ENCODE data around the gene VCAM1. TPM values are rescaled to one million over a fixed set of nuclear protein-coding genes. Genes with fewer than 3 reads are reported as not detected.
A peak's percentile ranks its signal among the peaks of the same experiment; 100 is the strongest.
"Not testable (repeated sequence)": the region's sequence is repeated elsewhere in the genome, so short reads cannot be mapped to it uniquely, and the experiment has no call there.

Gene VCAM1
- total RNA-seq, 1 donor from 2014 or later, result 36.2 TPM

DNA sequence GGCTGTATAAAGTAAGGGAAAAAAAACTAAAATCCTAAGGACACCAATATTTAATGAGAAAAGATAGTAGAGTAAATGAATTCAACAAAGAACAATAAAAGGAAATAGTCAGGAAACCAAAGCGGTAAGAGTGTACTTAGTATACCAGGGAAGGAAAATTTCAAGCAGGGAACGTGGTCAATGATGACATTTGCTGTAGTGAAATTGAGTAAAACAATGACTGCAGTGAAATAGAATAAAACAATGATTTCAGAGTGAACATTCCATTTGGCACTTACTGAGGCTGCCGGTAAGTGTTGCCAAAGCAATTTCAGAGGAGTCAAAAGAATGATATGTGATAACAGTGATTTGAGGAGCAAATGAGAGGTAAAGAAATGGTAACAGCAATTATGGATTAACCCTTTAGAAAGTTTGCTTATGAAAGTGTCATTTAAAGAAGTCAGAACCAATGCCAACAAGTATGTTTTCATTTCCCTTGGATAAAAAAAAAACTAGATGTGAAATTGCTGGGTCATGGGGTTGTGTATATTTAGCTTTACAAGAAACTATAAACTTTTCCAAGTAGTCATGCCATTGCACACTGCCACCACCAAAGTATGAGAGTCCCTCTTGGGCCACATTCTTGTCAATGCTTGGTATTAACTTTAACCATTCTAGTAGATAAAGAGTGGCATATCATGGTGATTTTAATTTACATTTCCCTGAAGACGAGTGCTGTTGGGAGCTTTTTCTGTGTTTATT is 50.5 kb downstream of the VCAM1 start:
- intact Hi-C loops (cut with DNase I), result no loop called here
- DNase-seq (ENCODE audit: low spot score), result no peak
- ATAC-seq, result peak; percentile 38

DNA sequence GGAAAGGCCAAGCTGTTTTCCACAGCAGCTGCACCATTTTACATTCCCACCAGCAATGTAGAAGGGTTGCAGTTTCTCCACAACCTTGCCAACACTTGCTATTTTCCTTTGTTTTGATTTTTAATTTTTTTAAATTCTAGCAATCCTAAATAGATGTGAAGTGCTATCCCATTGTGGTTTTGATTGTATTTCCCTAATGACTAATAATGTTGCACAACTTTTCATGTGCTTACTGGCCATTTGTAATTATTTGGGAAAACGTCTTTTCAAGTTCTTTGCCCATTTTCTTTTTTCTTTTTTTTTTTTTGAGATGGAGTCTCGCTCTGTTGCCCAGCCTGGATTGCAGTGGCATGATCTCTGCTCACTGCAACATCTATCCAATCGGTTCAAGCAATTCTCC is 53.9 kb downstream of the VCAM1 start:
- intact Hi-C loops (cut with DNase I), result no loop called here

GRCh38 chr1:100774370-100774769 is 54.8 kb downstream of the VCAM1 start:
- DNase-seq (ENCODE audit: low spot score) (no peak), ATAC-seq (no peak)
- intact Hi-C loops (cut with DNase I), result no loop called here

More for the DNA sequence above, 53.9 kb downstream of the VCAM1 start:
- ATAC-seq (no peak), DNase-seq (ENCODE audit: low spot score) (no peak)

DNA sequence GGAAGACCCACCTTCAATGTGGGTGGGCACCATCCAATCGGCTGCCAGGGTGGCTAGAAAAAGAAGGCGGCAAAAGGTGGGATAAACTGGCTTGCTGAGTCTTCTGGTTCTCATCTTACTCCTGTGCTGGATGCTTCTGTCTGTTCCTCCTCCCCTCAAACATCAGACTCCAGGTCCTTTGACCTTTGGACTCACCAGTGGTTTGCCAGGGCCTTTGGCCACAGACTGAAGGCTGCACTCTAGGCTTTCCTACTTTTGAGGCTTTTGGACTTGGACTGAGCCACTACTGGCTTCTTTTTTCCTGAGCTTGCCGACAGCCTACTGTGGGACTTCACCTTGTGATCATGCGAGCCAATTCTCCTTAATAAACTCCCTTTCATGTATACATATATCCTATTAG is 55.9 kb downstream of the VCAM1 start:
- ATAC-seq, result no peak
- intact Hi-C loops (cut with DNase I), result no loop called here
- no peak for DNase-seq (ENCODE audit: low spot score)

GRCh38 chr1:100778748-100779147 is 59.2 kb downstream of the VCAM1 start:
- DNase-seq (ENCODE audit: low spot score) (no peak), ATAC-seq (no peak)
- intact Hi-C loops (cut with DNase I), result no loop called here

GRCh38 chr1:100780814-100781213 is 61.3 kb downstream of the VCAM1 start:
- ATAC-seq, result no peak
- intact Hi-C loops (cut with DNase I), result no loop called here

DNA sequence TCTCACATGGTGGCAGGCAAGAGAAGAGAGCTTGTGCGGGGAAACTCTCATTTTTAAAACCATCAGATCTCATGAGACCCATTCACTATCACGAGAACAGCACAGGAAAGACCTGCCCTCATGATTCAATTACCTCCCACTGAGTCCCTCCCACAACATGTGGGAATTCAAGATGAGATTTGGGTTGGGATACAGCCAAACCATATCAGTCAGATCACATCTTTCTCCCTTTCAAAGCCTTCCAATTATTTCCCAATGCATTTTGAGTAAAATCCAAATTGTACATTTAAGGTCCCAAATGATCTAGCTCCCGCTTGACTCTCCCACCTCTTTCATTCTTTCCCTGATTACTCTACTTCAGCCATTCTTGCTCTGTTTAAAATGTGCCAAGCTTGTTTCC is 62.2 kb downstream of the VCAM1 start:
- ATAC-seq, result peak; percentile 52
- DNase-seq (ENCODE audit: low spot score); intact Hi-C loops (cut with DNase I): not testable (repeated sequence)

More at GRCh38 chr1:100780814-100781213, 61.3 kb downstream of the VCAM1 start:
- DNase-seq (ENCODE audit: low spot score), result no peak

DNA sequence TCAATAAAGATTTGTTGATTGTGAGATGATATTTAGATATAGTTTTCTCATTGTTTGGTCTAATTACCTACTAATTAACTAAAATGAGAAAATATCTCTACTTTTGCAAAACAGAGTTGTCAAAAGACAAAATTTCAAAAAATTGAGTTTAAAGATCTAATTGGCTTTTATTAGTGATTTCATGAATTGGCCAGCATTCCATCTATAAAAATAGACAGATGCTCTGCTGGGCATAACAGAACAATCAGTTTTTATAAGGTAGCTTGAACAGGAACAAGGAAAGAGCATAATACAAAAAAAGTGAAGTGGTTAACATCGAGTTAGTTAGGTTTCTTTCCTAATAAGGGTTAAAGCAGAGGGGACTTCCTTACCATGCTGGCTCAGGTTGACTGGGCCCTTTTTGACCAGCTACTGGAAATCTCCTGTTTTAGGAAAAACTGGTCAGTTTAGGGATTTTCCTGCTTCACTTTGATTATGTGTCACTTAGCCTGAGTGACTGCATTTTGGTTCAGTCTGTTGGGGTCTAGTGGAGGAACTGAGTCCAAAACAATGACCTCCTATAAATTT is 63.0 kb downstream of the VCAM1 start:
- intact Hi-C loops (cut with DNase I), result no loop called here
- DNase-seq (ENCODE audit: low spot score), result no peak
- no peak for ATAC-seq

DNA sequence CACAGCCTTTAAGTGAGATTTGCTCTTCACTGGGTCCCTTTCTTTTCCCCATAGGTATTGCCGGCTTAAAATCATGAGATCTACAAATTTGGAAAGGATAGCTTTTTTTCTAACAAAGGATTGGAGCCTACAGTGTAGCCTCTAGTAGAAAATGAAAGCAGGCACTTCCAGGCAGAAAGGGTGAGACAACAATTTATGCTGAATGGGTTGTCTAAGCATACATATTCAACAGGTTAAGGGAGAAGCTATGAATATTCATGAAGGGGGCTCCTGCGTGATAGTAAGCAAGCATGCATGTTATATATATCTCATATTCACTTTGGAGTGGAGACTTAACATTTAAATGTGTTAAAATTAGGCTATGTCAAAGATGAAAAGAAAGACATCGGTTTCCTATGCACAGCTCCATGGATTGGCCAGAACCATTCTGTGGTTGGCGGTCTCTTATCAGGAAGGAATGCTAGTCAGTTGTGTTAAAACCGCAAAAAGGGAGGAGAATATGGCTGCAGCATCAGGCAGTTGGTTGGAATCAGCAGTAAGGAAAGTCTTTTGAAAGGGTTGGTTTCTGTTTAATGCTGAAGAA is 66.0 kb downstream of the VCAM1 start:
- intact Hi-C loops (cut with DNase I), result no loop called here
- ATAC-seq, result no peak
- no peak for DNase-seq (ENCODE audit: low spot score)

DNA sequence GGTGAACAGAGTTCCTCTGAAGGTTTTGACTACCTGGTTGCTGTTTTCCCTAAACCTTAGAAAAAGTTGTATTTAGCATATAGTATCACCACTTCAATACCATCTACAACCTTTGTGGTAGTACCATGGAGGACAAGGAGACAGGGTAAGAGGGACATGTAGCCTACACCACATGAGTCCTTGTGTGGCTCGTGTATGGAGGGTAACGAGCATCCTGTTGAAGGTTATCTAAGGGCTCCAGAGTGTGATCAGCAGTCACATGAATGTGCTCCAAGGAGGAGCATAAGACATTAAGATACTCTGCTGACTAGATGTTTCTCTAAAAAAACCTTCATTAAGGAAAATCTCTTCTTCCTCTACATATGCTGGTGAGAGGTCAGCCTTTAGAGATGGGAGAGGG is 67.3 kb downstream of the VCAM1 start:
- DNase-seq (ENCODE audit: low spot score) (no peak), ATAC-seq (no peak)
- intact Hi-C loops (cut with DNase I), result no loop called here

Other genes starting within 250 kb of the VCAM1 start
- gene GPR88, start 181.6 kb upstream of the VCAM1 start, total RNA-seq, result 1.7 TPM
- gene EXTL2, start 175.1 kb downstream of the VCAM1 start, total RNA-seq, result 16.7 TPM
- 25.9 TPM for gene SLC30A7, start 176.3 kb downstream of the VCAM1 start, total RNA-seq